OCI-LY7 (cell line): Measurements from ENCODE around the gene SLFN14. TPM values are rescaled to one million over a fixed set of nuclear protein-coding genes. Genes with fewer than 3 reads are reported as not detected.

ENCODE experiments used
- BruUV-seq: library from RNA; stranded (reverse); fragments of 400-500 nt; replicated peaks from 2 replicates; lab custom pipeline; 2021; lab: Mats Ljungman, UMichigan
- CTCF ChIA-PET: fragments of 300-600 bp; sonication (Branson Sonifier 250); formaldehyde crosslinking; loops from one replicate; lab custom pipeline; 2022; ENCODE audit warnings: antibody characterized with exemption; ENCODE audit not compliant: unreplicated experiment; lab: Charles Lee
- POLR2A ChIA-PET: fragments of 300-600 bp; sonication (Branson Sonifier 250); formaldehyde crosslinking; loops from one replicate; lab custom pipeline; 2022; ENCODE audit warnings: antibody characterized with exemption; lab: Charles Lee
- DNase-seq: peaks from one replicate; pipeline ENCODE4 v3.0.0-alpha.2; 2015; ENCODE audit warnings: low spot score
- H2AFZ ChIP-seq: fragments of 200-600 bp; sonication (generic), shearing (Covaris generic); 2 replicates; pipeline ENCODE4 v1.6.1; 2014; ENCODE audit warnings: mild to moderate bottlenecking, antibody characterized with exemption, low read length, moderate library complexity
- H3K27ac ChIP-seq: fragments of 200-600 bp; sonication (generic); 2 replicates; pipeline ENCODE4 v1.5.1; 2014; ENCODE audit warnings: mixed run types, low read depth, mild to moderate bottlenecking, moderate library complexity, low read length, inconsistent platforms; ENCODE audit not compliant: poor library complexity, severe bottlenecking
- H3K36me3 ChIP-seq: fragments of 200-600 bp; sonication (generic); 2 replicates; pipeline ENCODE4 v1.6.1; 2014; ENCODE audit warnings: mild to moderate bottlenecking, antibody characterized with exemption, low read length, moderate library complexity, mixed read lengths; ENCODE audit not compliant: insufficient read depth
- H3K4me1 ChIP-seq: fragments of 200-600 bp; sonication (generic); 2 replicates; pipeline ENCODE4 v1.5.1; 2014; ENCODE audit warnings: mild to moderate bottlenecking, low read length; ENCODE audit not compliant: insufficient read depth, poor library complexity, severe bottlenecking
- H3K4me2 ChIP-seq: fragments of 200-600 bp; sonication (generic); 2 replicates; pipeline ENCODE4 v1.6.1; 2014; ENCODE audit warnings: mild to moderate bottlenecking, low read length
- H3K4me3 ChIP-seq: fragments of 200-600 bp; sonication (generic); 2 replicates; pipeline ENCODE4 v1.5.1; 2014; ENCODE audit warnings: mild to moderate bottlenecking, low read depth, low read length; ENCODE audit not compliant: poor library complexity, severe bottlenecking
- H3K79me2 ChIP-seq: fragments of 200-600 bp; sonication (generic); 2 replicates; pipeline ENCODE4 v1.6.1; 2016; ENCODE audit warnings: low read depth, mild to moderate bottlenecking, low read length, moderate library complexity, mixed read lengths; ENCODE audit not compliant: insufficient read depth
- H3K9me2 ChIP-seq: fragments of 200-600 bp; sonication (generic); 2 replicates; pipeline ENCODE4 v1.6.1; 2016; ENCODE audit warnings: mild to moderate bottlenecking, low read length, mixed read lengths; ENCODE audit not compliant: insufficient read depth
- H3K9me3 ChIP-seq: fragments of 200-600 bp; sonication (generic); 2 replicates; pipeline ENCODE4 v1.6.1; 2014; ENCODE audit warnings: mild to moderate bottlenecking, mixed run types, low read length, mixed read lengths
- H4K20me1 ChIP-seq: fragments of 200-600 bp; sonication (generic); 2 replicates; pipeline ENCODE4 v1.6.1; 2014; ENCODE audit warnings: mild to moderate bottlenecking, antibody characterized with exemption, low read length, moderate library complexity, mixed read lengths; ENCODE audit not compliant: insufficient read depth
- CTCF ChIP-seq: fragments of 200-600 bp; sonication (generic); conservative IDR thresholded peaks from 2 replicates; pipeline ENCODE4 v1.5.1; 2014; ENCODE audit warnings: mild to moderate bottlenecking, antibody characterized with exemption, low read length, moderate library complexity, mixed read lengths
- EZH2phosphoT487 ChIP-seq: fragments of 200-600 bp; sonication (generic); IDR thresholded peaks from 2 replicates; pipeline ENCODE4 v1.6.1; 2018; ENCODE audit warnings: low read depth, borderline replicate concordance, mild to moderate bottlenecking, mixed run types, antibody characterized with exemption, low read length, moderate library complexity, mixed read lengths
- intact Hi-C: fragments of 100-400 bp; cut with micrococcal nuclease; formaldehyde crosslinking; loops from one replicate; pipeline ENCODE4 v1.10.0; 2022; ENCODE audit not compliant: unreplicated experiment
- total RNA-seq, 2 experiments: library from RNA; depleted of rRNA in 1 of 2; stranded (reverse); fragments of >200 nt in 1 of 2; shearing (Covaris generic) in 1 of 2; gene quantifications; 2 replicates each; pipeline ENCODE4 v1.2.3, GENCODE V29; 2014 to 2022

Gene SLFN14
- total RNA-seq, 2 experiments from 2014 or later = not detected

GRCh38 chr17:35575759-35576158 is 15.1 kb upstream of the SLFN14 start:
- Histone ChIP-seq H2AFZ (no peak overlapping the region), H4K20me1 (no peaks in the 10 kb centered on the region), H3K9me2 (no peaks in the 10 kb centered on the region), H3K79me2 (peaks cover 8% of the 10 kb centered on the region), H3K4me3 (no peak overlapping the region), H3K4me1 (peaks cover 23% of the 10 kb centered on the region), H3K4me2 (no peak overlapping the region), H3K9me3 (no peaks in the 10 kb centered on the region), H3K36me3 (peaks cover 38% of the 10 kb centered on the region), H3K27ac (no peak overlapping the region)
- intact Hi-C loops = no loop called here
- POLR2A ChIA-PET = interaction anchor here (2.5 kb wide), 1 partner anchor 11 kb away, joined by 18 read pairs; the partner anchor contains the start of gene AP2B1
- DNase-seq = no peak
- TF ChIP-seq EZH2phosphoT487 (no peak), CTCF (no peak)
- BruUV-seq = no TSS peak
- CTCF ChIA-PET = no interaction called here

- BruUV-seq = no TSS peak
- peaks cover 24% of the 10 kb centered on the region for H3K79me2 ChIP-seq
- H3K4me1 ChIP-seq = peaks cover 25% of the 10 kb centered on the region
- no peaks in the 10 kb centered on the region for H3K9me3 ChIP-seq
- intact Hi-C loops = no loop called here
- H3K4me2 ChIP-seq = peak overlapping the region; percentile 100
- no peak for DNase-seq
- POLR2A ChIA-PET = interaction anchor here (3.3 kb wide), 1 partner anchor 9 kb away, joined by 28 read pairs; the partner anchor contains the start of gene PEX12
- CTCF ChIA-PET = no interaction called here
- no peak overlapping the region for H2AFZ ChIP-seq
- no peak overlapping the region for H3K27ac ChIP-seq
- no peaks in the 10 kb centered on the region for H4K20me1 ChIP-seq
- H3K36me3 ChIP-seq = peaks cover 22% of the 10 kb centered on the region
- no peaks in the 10 kb centered on the region for H3K9me2 ChIP-seq
- TF ChIP-seq EZH2phosphoT487 = no peak
- no peak for TF ChIP-seq CTCF
- H3K4me3 ChIP-seq = peak overlapping the region; percentile 99
Observed at GRCh38 chr17:35569405-35569804, 8.8 kb upstream of the SLFN14 start.

- H2AFZ ChIP-seq = peak overlapping the region; percentile 88
- H3K9me3 ChIP-seq = no peaks in the 10 kb centered on the region
- H3K4me3 ChIP-seq = peak overlapping the region; percentile 99
- no peak overlapping the region for H3K27ac ChIP-seq
- H3K9me2 ChIP-seq = no peaks in the 10 kb centered on the region
- TF ChIP-seq EZH2phosphoT487 (no peak), CTCF (no peak)
- H4K20me1 ChIP-seq = no peaks in the 10 kb centered on the region
- H3K4me2 ChIP-seq = peak overlapping the region; percentile 100
- intact Hi-C loops = no loop called here
- H3K36me3 ChIP-seq = peaks cover 14% of the 10 kb centered on the region
- H3K79me2 ChIP-seq = peaks cover 24% of the 10 kb centered on the region
- no TSS peak for BruUV-seq
- no peak for DNase-seq
- H3K4me1 ChIP-seq = peaks cover 25% of the 10 kb centered on the region
- CTCF ChIA-PET = no interaction called here
- POLR2A ChIA-PET = interaction anchor here (0.6 to 3.3 kb wide), 5 partner anchors 8 to 507 kb away, joined by 3 to 28 read pairs (median 7); partner anchors contain the start of genes AP2B1 and PEX12
Observed at GRCh38 chr17:35568561-35568960, 7.9 kb upstream of the SLFN14 start.
